HepG2 (cell line): ENCODE data around the gene MYO7B. TPM values are rescaled to one million over a fixed set of nuclear protein-coding genes. Genes with fewer than 3 reads are reported as not detected.

Experiments
- AGO2 ChIP-seq: fragments of 200-400 bp; formaldehyde crosslinking; optimal IDR thresholded peaks from 2 replicates; pipeline ENCODE3; 2017; ENCODE audit warnings: mild to moderate bottlenecking, low read depth, low read length, moderate library complexity
- HDAC6 ChIP-seq: fragments of 200-600 bp; sonication (generic); IDR thresholded peaks from 2 replicates; pipeline ENCODE4 v1.7.0; 2017; ENCODE audit warnings: mild to moderate bottlenecking, antibody characterized with exemption, low read length, low read depth
- HNRNPL ChIP-seq: fragments of 200-400 bp; formaldehyde crosslinking; IDR thresholded peaks from 2 replicates; pipeline ENCODE4 v1.6.1; 2017; ENCODE audit warnings: mild to moderate bottlenecking, low read depth, low read length
- TARDBP ChIP-seq: sonication (generic); formaldehyde crosslinking; IDR thresholded peaks from 2 replicates; pipeline ENCODE4 v1.8.0; 2022; ENCODE audit warnings: mild to moderate bottlenecking, missing genetic modification reagents
- THYN1 ChIP-seq: sonication (generic); formaldehyde crosslinking; IDR thresholded peaks from 2 replicates; pipeline ENCODE4 v1.8.1; 2023; ENCODE audit warnings: low read depth, mild to moderate bottlenecking, moderate library complexity, missing genetic modification reagents, borderline replicate concordance
- TMF1 ChIP-seq: sonication (generic); formaldehyde crosslinking; IDR thresholded peaks from 2 replicates; pipeline ENCODE4 v1.8.1; 2022; ENCODE audit warnings: low read depth, missing genetic modification reagents
- ZFX ChIP-seq: sonication (generic); formaldehyde crosslinking; IDR thresholded peaks from 2 replicates; pipeline ENCODE4 v1.4.0; 2020; ENCODE audit warnings: mild to moderate bottlenecking, low read depth, missing genetic modification reagents, moderate library complexity
- ZNF543 ChIP-seq: sonication (generic); formaldehyde crosslinking; IDR thresholded peaks from 2 replicates; pipeline ENCODE4 v1.4.0; 2020; ENCODE audit warnings: mild to moderate bottlenecking, missing genetic modification reagents
- ZNF687 ChIP-seq: sonication (generic); formaldehyde crosslinking; IDR thresholded peaks from 2 replicates; pipeline ENCODE4 v1.5.1; 2020; ENCODE audit warnings: mild to moderate bottlenecking, missing genetic modification reagents, moderate library complexity
- ZNF766 ChIP-seq: sonication (generic); formaldehyde crosslinking; IDR thresholded peaks from 2 replicates; pipeline ENCODE4 v1.5.0; 2020; ENCODE audit warnings: missing genetic modification reagents, borderline replicate concordance
- polyA plus RNA-seq, 8 experiments: library from polyadenylated mRNA; depleted of rRNA in 3 of 8; stranded (reverse) in 7 of 8; unstranded in 1 of 8; fragments of >200 nt; fragmentation: Illumina TruSeq in 4 of 8; extraction: Trizol in 4 of 8; gene quantifications; 2 replicates each; pipeline versions ENCODE4 v1.2.1 to v1.2.3, GENCODE V29; 2011 to 2016; ENCODE audit warnings: low read depth in 4 of 8, missing spikeins in 1 of 8, mixed read lengths in 1 of 8; ENCODE audit not compliant: insufficient read depth in 1 of 8
- total RNA-seq, 5 experiments: library from RNA; depleted of rRNA; stranded (reverse); fragments of >200 nt; fragmentation: Illumina TruSeq; extraction: Trizol; gene quantifications; 2 replicates each; pipeline ENCODE4 v1.2.3, GENCODE V29; 2016; ENCODE audit warnings: low read depth in 1 of 5

MYO7B gene
- total and polyA plus RNA-seq, 2 of the 13 experiments (the other 11 are each of a cell fraction or from before 2014, with no cell fraction given), result not detected

- TF ChIP-seq ZNF687 (peak; percentile 37), ZNF543 (no peak), TMF1 (no peak), HDAC6 (no peak), ZFX (CRISPR knock-in tag) (peak; percentile 42), AGO2 (no peak), THYN1 (CRISPR knock-in tag) (no peak), TARDBP (CRISPR knock-in tag) (no peak), ZNF766 (no peak), HNRNPL (peak; percentile 85)
Measured at GRCh38 chr2:127646487-127647241, 111.2 kb downstream of the MYO7B start (continued).
